ENCODE data around the gene TFPI. TPM values are rescaled to one million over a fixed set of nuclear protein-coding genes. Genes with fewer than 3 reads are reported as not detected.
"Not testable (repeated sequence)": the region's sequence is repeated elsewhere in the genome, so short reads cannot be mapped to it uniquely, and the experiment has no call there.

Gene TFPI
- total RNA-seq, 1 donor from 2014 or later: 17.5 TPM

- Mint-ChIP-seq H3K4me3 (ENCODE audit: low read depth) (no peak overlapping the region), H3K9me3 (ENCODE audit: low read depth) (no peaks in the 10 kb centered on the region), H3K4me1 (ENCODE audit: low read depth) (peaks cover 50% of the 10 kb centered on the region), H3K36me3 (ENCODE audit: insufficient read depth) (peaks cover 7% of the 10 kb centered on the region), H3K27me3 (no peaks in the 10 kb centered on the region), H3K27ac (peak overlapping the region; percentile 54)
- DNase-seq (ENCODE audit: low spot score, unreplicated experiment): no peak
- no peak for TF ChIP-seq CTCF (IDR thresholded peaks at IDR 0.05; ENCODE audit: unreplicated experiment)
Observed at GRCh38 chr2:187543488-187543887, 10.7 kb downstream of the TFPI start.

- no peak for DNase-seq (ENCODE audit: low spot score, unreplicated experiment)
- H3K27me3 Mint-ChIP-seq: no peaks in the 10 kb centered on the region
- H3K27ac Mint-ChIP-seq: peak overlapping the region; percentile 1
- H3K36me3 Mint-ChIP-seq (ENCODE audit: insufficient read depth): peaks cover 10% of the 10 kb centered on the region
- no peak overlapping the region for H3K4me3 Mint-ChIP-seq (ENCODE audit: low read depth)
- H3K9me3 Mint-ChIP-seq (ENCODE audit: low read depth): peaks cover 5% of the 10 kb centered on the region
- H3K4me1 Mint-ChIP-seq (ENCODE audit: low read depth): peaks cover 42% of the 10 kb centered on the region
- TF ChIP-seq CTCF (IDR thresholded peaks at IDR 0.05; ENCODE audit: unreplicated experiment): no peak
Observed at GRCh38 chr2:187542123-187542522, 12.1 kb downstream of the TFPI start.

- Mint-ChIP-seq H3K9me3 (ENCODE audit: low read depth) (peaks cover 12% of the 10 kb centered on the region), H3K27me3 (no peaks in the 10 kb centered on the region), H3K27ac (peak overlapping the region; percentile 0), H3K4me1 (ENCODE audit: low read depth) (peaks cover 35% of the 10 kb centered on the region), H3K4me3 (ENCODE audit: low read depth) (no peak overlapping the region), H3K36me3 (ENCODE audit: insufficient read depth) (peaks cover 12% of the 10 kb centered on the region)
- no peak for DNase-seq (ENCODE audit: low spot score, unreplicated experiment)
- TF ChIP-seq CTCF (IDR thresholded peaks at IDR 0.05; ENCODE audit: unreplicated experiment): no peak
Observed at GRCh38 chr2:187541086-187542085, 12.8 kb downstream of the TFPI start.

GRCh38 chr2:187538222-187538621, 16.0 kb downstream of the TFPI start:
- H3K27ac Mint-ChIP-seq; H3K4me3 Mint-ChIP-seq (ENCODE audit: low read depth); H3K27me3 Mint-ChIP-seq; DNase-seq (ENCODE audit: low spot score, unreplicated experiment): not testable (repeated sequence)
- Mint-ChIP-seq H3K36me3 (ENCODE audit: insufficient read depth) (peaks cover 28% of the 10 kb centered on the region), H3K4me1 (ENCODE audit: low read depth) (peaks cover 18% of the 10 kb centered on the region), H3K9me3 (ENCODE audit: low read depth) (peaks cover 36% of the 10 kb centered on the region)

GRCh38 chr2:187535381-187535780, 18.9 kb downstream of the TFPI start:
- not testable (repeated sequence) for H3K27me3 Mint-ChIP-seq; H3K4me3 Mint-ChIP-seq (ENCODE audit: low read depth); H3K4me1 Mint-ChIP-seq (ENCODE audit: low read depth); H3K27ac Mint-ChIP-seq; DNase-seq (ENCODE audit: low spot score, unreplicated experiment)
- peaks cover 37% of the 10 kb centered on the region for H3K9me3 Mint-ChIP-seq (ENCODE audit: low read depth)
- H3K36me3 Mint-ChIP-seq (ENCODE audit: insufficient read depth): peaks cover 27% of the 10 kb centered on the region

- no peaks in the 10 kb centered on the region for H3K27me3 Mint-ChIP-seq
- DNase-seq (ENCODE audit: low spot score, unreplicated experiment): no peak
- H3K36me3 Mint-ChIP-seq (ENCODE audit: insufficient read depth): peaks cover 19% of the 10 kb centered on the region
- H3K4me3 Mint-ChIP-seq (ENCODE audit: low read depth): no peak overlapping the region
- no peak overlapping the region for H3K27ac Mint-ChIP-seq
- no peak for TF ChIP-seq CTCF (IDR thresholded peaks at IDR 0.05; ENCODE audit: unreplicated experiment)
- peaks cover 33% of the 10 kb centered on the region for H3K9me3 Mint-ChIP-seq (ENCODE audit: low read depth)
- H3K4me1 Mint-ChIP-seq (ENCODE audit: low read depth): no peaks in the 10 kb centered on the region
Observed at GRCh38 chr2:187532333-187533120, 21.7 kb downstream of the TFPI start.

All from progenitor cell of endocrine pancreas (in vitro differentiated cells).